NCI-H2196 treated with DMSO at 0.1 percent for 48 hours (cell line): ENCODE data around the gene DGKG.

Experiments
- DNase-seq: peaks from one replicate; lab custom pipeline; 2025; ENCODE audit not compliant: unreplicated experiment; lab: John Stamatoyannopoulos, UW

The DGKG gene

GRCh38 chr3:186280737-186281136, 81.3 kb downstream of the DGKG start:
- no peak for DNase-seq

GRCh38 chr3:186277268-186277909, 84.6 kb downstream of the DGKG start:
- peak; percentile 46 for DNase-seq

GRCh38 chr3:186275436-186275835, 86.6 kb downstream of the DGKG start:
- no peak for DNase-seq

GRCh38 chr3:186273586-186273985, 88.4 kb downstream of the DGKG start:
- no peak for DNase-seq

GRCh38 chr3:186270701-186271100, 91.3 kb downstream of the DGKG start:
- no peak for DNase-seq

GRCh38 chr3:186268616-186269448, 93.2 kb downstream of the DGKG start:
- DNase-seq = no peak

GRCh38 chr3:186267758-186268157, 94.3 kb downstream of the DGKG start:
- DNase-seq = no peak

- no peak for DNase-seq
Observed at GRCh38 chr3:186264608-186265400, 97.2 kb downstream of the DGKG start.

- no peak for DNase-seq
Observed at GRCh38 chr3:186261638-186262037, 100.4 kb downstream of the DGKG start.

GRCh38 chr3:186260726-186261125, 101.3 kb downstream of the DGKG start:
- DNase-seq = no peak

GRCh38 chr3:186259612-186260383, 102.2 kb downstream of the DGKG start:
- DNase-seq = peak; percentile 53

- no peak for DNase-seq
Observed at GRCh38 chr3:186258968-186259367, 103.1 kb downstream of the DGKG start.

GRCh38 chr3:186257866-186258265, 104.2 kb downstream of the DGKG start:
- DNase-seq = no peak

- no peak for DNase-seq
Observed at GRCh38 chr3:186255703-186256331, 106.2 kb downstream of the DGKG start.

GRCh38 chr3:186254676-186255650, 107.1 kb downstream of the DGKG start:
- no peak for DNase-seq

- no peak for DNase-seq
Observed at GRCh38 chr3:186251948-186252619, 110.0 kb downstream of the DGKG start.

GRCh38 chr3:186248850-186249249, 113.2 kb downstream of the DGKG start:
- no peak for DNase-seq
